HEK293T (cell line): ENCODE data around the gene UNC45A.

Experiments used
- ARNT ChIP-seq: fragments of 450-650 bp; IDR thresholded peaks from 2 replicates; pipeline ENCODE4 v1.6.1; 2017; ENCODE audit warnings: mild to moderate bottlenecking
- BHLHE40 ChIP-seq: fragments of 450-650 bp; IDR thresholded peaks from 2 replicates; pipeline ENCODE4 v1.6.1; 2016; ENCODE audit warnings: mild to moderate bottlenecking, moderate library complexity, borderline replicate concordance
- ELF4 ChIP-seq: fragments of 450-650 bp; IDR thresholded peaks from 2 replicates; pipeline ENCODE4 v1.6.1; 2017; ENCODE audit warnings: antibody characterized with exemption
- FOXA1 ChIP-seq: fragments of 450-650 bp; IDR thresholded peaks from 2 replicates; pipeline ENCODE4 v1.6.1; 2016; ENCODE audit warnings: mild to moderate bottlenecking
- FOXK2 ChIP-seq: fragments of 450-650 bp; IDR thresholded peaks from 2 replicates; pipeline ENCODE4 v1.6.1; 2016; ENCODE audit warnings: mild to moderate bottlenecking
- FOXM1 ChIP-seq: fragments of 450-650 bp; IDR thresholded peaks from 2 replicates; pipeline ENCODE4 v1.6.1; 2017; ENCODE audit warnings: mild to moderate bottlenecking, borderline replicate concordance
- HDGF ChIP-seq: fragments of 450-650 bp; IDR thresholded peaks from 2 replicates; pipeline ENCODE4 v1.6.1; 2017; ENCODE audit warnings: antibody characterized with exemption, borderline replicate concordance
- LEF1 ChIP-seq: fragments of 450-650 bp; IDR thresholded peaks from 2 replicates; pipeline ENCODE4 v1.6.1; 2017; ENCODE audit warnings: mild to moderate bottlenecking, borderline replicate concordance
- NFRKB ChIP-seq: fragments of 450-650 bp; IDR thresholded peaks from 2 replicates; pipeline ENCODE4 v1.6.1; 2016; ENCODE audit warnings: mild to moderate bottlenecking, moderate library complexity
- SP1 ChIP-seq: fragments of 450-650 bp; IDR thresholded peaks from 2 replicates; pipeline ENCODE4 v1.6.1; 2017
- SUZ12 ChIP-seq: fragments of 450-650 bp; IDR thresholded peaks from 2 replicates; pipeline ENCODE4 v1.6.1; 2016; ENCODE audit warnings: mild to moderate bottlenecking
- TARDBP ChIP-seq: fragments of 450-650 bp; IDR thresholded peaks from 2 replicates; pipeline ENCODE4 v1.6.1; 2016
- ZNF384 ChIP-seq: fragments of 450-650 bp; IDR thresholded peaks from 2 replicates; pipeline ENCODE4 v1.6.1; 2016
- TF ChIP-seq, protein P1 (sequence below): fragments of 450-650 bp; IDR thresholded peaks from 2 replicates; pipeline ENCODE4 v1.6.1; 2016

DNA sequence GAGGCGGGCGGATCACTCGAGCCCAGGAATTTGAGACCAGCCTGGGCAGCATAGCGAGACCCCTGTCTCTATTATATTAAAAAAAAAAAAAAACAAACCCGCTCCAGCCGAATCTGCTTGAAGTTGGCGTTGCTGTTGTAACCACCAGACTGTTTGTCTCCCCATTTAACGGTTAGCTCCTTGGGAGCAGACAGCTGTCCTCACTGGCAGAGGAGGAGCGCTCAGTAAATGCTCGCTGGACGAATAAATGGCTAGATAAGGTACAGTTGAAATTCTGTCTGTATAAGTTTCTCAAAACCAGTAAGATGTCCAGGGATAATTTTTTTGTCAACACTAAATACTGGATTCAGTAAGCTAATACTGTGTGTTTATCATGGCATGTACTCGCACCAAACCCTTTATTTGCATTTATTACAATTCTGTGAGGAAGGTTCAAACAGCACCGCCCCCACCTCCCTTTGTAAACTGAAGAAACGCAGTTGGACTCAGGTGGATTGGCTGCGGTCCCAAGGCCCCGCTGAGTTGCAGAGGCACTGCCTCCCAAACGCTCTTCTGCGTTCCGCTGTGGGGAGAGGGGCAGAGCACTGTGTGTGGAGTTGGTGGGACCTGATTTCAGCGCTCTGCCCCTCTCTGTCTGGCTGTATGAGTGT, 20.7 kb downstream of the UNC45A start:
- TF ChIP-seq FOXM1 (no peak), ELF4 (no peak), FOXK2 (no peak), ARNT (no peak), NFRKB (no peak), BHLHE40 (no peak), LEF1 (no peak), SUZ12 (no peak), SP1 (no peak), TARDBP (no peak), FOXA1 (no peak), ZNF384 (no peak), HDGF (no peak)
- TF ChIP-seq, protein P1, sequence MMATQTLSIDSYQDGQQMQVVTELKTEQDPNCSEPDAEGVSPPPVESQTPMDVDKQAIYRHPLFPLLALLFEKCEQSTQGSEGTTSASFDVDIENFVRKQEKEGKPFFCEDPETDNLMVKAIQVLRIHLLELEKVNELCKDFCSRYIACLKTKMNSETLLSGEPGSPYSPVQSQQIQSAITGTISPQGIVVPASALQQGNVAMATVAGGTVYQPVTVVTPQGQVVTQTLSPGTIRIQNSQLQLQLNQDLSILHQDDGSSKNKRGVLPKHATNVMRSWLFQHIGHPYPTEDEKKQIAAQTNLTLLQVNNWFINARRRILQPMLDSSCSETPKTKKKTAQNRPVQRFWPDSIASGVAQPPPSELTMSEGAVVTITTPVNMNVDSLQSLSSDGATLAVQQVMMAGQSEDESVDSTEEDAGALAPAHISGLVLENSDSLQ, result no peak
